CD4-positive, alpha-beta memory T cell (primary cell): ENCODE results near the gene MPP4. TPM values are rescaled to one million over a fixed set of nuclear protein-coding genes. Genes with fewer than 3 reads are reported as not detected.
A peak's percentile ranks its signal among the peaks of the same experiment; 100 is the strongest.

Source experiments
- CTCF ChIA-PET: fragments of 350-600 bp; sonication (Branson Sonifier 250); formaldehyde crosslinking; loops from one replicate; lab custom pipeline; 2021; ENCODE audit warnings: inconsistent platforms; ENCODE audit not compliant: partially characterized antibody; lab: Charles Lee
- POLR2A ChIA-PET: fragments of 350-600 bp; sonication (Branson Sonifier 250); formaldehyde crosslinking; loops from one replicate; lab custom pipeline; 2021; ENCODE audit not compliant: partially characterized antibody; lab: Charles Lee
- DNase-seq, 5 donors: peaks; one replicate each; pipeline versions ENCODE4 v3.0.0 to v3.0.0-alpha.2; 2020 to 2022; ENCODE audit warnings: mixed read lengths in 1 of 5
- H3K27ac ChIP-seq: one replicate; pipeline ENCODE4 v1.7.0; 2013; ENCODE audit warnings: low read depth, low read length
- H3K27me3 ChIP-seq: 2 replicates; pipeline ENCODE4 v1.7.0; 2013; ENCODE audit warnings: mild to moderate bottlenecking, low read length, moderate library complexity; ENCODE audit not compliant: insufficient read depth
- H3K36me3 ChIP-seq: 2 replicates; pipeline ENCODE4 v1.7.0; 2013; ENCODE audit warnings: mild to moderate bottlenecking, low read length, moderate library complexity; ENCODE audit not compliant: insufficient read depth
- H3K4me1 ChIP-seq: 2 replicates; pipeline ENCODE4 v1.7.0; 2013; ENCODE audit warnings: mild to moderate bottlenecking, low read length, moderate library complexity; ENCODE audit not compliant: insufficient read depth
- H3K4me3 ChIP-seq, 2 donors: one replicate each; pipeline ENCODE4 v1.7.0; 2013; ENCODE audit warnings: low read length in 2 of 2, mild to moderate bottlenecking in 1 of 2
- H3K9me3 ChIP-seq, 2 donors: one replicate each; pipeline ENCODE4 v1.7.0; 2013; ENCODE audit warnings: low read length in 2 of 2, control low read depth in 1 of 2; ENCODE audit not compliant: control insufficient read depth in 1 of 2
- H3K27ac Mint-ChIP-seq, 7 donors: one replicate each; pipeline ENCODE4 v1.8.0; 2020 to 2021; ENCODE audit warnings: mixed read lengths in 7 of 7, mild to moderate bottlenecking in 6 of 7, inconsistent platforms in 3 of 7, moderate library complexity in 3 of 7
- H3K27me3 Mint-ChIP-seq, 2 donors: one replicate each; pipeline ENCODE4 v1.8.0; 2020 to 2021; ENCODE audit warnings: mixed read lengths in 2 of 2
- H3K36me3 Mint-ChIP-seq, 2 donors: one replicate each; pipeline ENCODE4 v1.8.0; 2020 to 2021; ENCODE audit warnings: mixed read lengths in 2 of 2, inconsistent platforms in 1 of 2, mild to moderate bottlenecking in 1 of 2
- H3K4me1 Mint-ChIP-seq, 4 donors: one replicate each; pipeline ENCODE4 v1.8.0; 2020 to 2021; ENCODE audit warnings: mixed read lengths in 4 of 4, mild to moderate bottlenecking in 1 of 4
- H3K4me3 Mint-ChIP-seq, 8 donors: one replicate each; pipeline ENCODE4 v1.8.0; 2020 to 2021; ENCODE audit warnings: mixed read lengths in 8 of 8, mild to moderate bottlenecking in 7 of 8, moderate library complexity in 6 of 8, inconsistent platforms in 3 of 8
- H3K9me3 Mint-ChIP-seq, 8 donors: one replicate each; pipeline ENCODE4 v1.8.0; 2020 to 2021; ENCODE audit warnings: mixed read lengths in 8 of 8, mild to moderate bottlenecking in 5 of 8, inconsistent platforms in 3 of 8, moderate library complexity in 1 of 8
- intact Hi-C: fragments of 100-400 bp; cut with micrococcal nuclease; formaldehyde crosslinking; loops from one replicate; pipeline ENCODE4 v1.15.1; 2023
- polyA plus RNA-seq, 2 donors: library from polyadenylated mRNA; unstranded; fragments of 300-500 nt; fragmentation: Illumina TruSeq; gene quantifications; one replicate each; pipeline ENCODE4 v1.2.3, GENCODE V29; 2021
- total RNA-seq, 2 experiments: library from RNA; stranded (reverse); gene quantifications; one replicate each; pipeline ENCODE4 v1.2.3, GENCODE V29; 2021

Gene MPP4
- total and polyA plus RNA-seq, 4 experiments from 2014 or later: not detected

DNA sequence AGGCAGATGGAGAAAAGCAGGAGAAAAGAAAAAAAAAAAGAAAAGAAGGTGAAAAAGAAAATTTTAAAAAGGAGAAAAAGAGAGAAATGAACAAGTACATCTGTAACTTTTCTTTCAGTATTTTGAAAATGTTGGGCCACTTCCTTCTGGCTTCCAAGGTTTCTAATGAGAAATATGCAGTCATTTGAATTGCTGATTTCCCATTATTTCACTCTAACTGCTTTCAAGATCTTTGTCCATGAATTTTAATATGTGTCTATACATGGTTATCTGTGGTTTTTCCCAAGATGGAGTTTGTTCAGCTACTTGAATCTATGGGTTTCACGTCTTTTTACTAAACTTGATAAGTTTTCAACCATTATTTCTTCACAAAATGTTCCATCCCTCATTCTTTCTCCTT is 14.3 kb upstream of the MPP4 start:
- Mint-ChIP-seq H3K27me3 (no peaks in the 10 kb centered on the region), H3K9me3 (peaks cover 0 to 2% (median 0%) of the 10 kb centered on the region in 8 donors), H3K4me3 (no peak overlapping the region), H3K36me3 (peaks cover 50 to 53% of the 10 kb centered on the region in 2 donors), H3K4me1 (no peaks in the 10 kb centered on the region), H3K27ac (no peak overlapping the region)
- ChIA-PET CTCF (interaction anchor here (0.6 to 0.7 kb wide), 2 partner anchors 31 to 981 kb away, joined by 3 read pairs; no protein-coding TSS in a partner anchor), POLR2A (no interaction called here)
- Histone ChIP-seq H3K27ac (no peak overlapping the region), H3K4me3 (no peak overlapping the region), H3K27me3 (no peaks in the 10 kb centered on the region), H3K36me3 (peaks cover 10% of the 10 kb centered on the region), H3K4me1 (no peaks in the 10 kb centered on the region), H3K9me3 (no peaks in the 10 kb centered on the region)
- no peak for DNase-seq
- intact Hi-C loops: no loop called here

DNA sequence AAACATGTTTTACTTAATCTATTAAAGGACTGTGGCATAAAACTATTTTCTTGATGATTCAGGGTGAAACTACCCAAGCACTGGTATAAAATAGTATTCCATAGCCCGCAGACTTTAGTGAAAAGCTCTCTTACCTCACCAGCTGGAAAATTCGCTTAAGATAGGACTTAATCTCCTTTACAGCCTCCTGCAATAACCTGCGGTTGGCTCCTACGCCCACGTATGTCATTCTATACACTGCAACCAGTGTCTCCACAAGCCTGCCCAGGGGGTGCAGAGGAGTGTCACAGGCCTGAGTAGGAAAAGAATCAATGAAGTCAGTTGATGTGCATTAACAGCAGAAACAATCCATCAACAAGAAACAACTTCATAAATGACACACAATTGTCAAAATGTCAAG is 11.3 kb upstream of the MPP4 start:
- peaks cover 10% of the 10 kb centered on the region for H3K36me3 ChIP-seq
- no peak overlapping the region for H3K27ac ChIP-seq
- no peaks in the 10 kb centered on the region for H3K4me1 Mint-ChIP-seq
- intact Hi-C loops: no loop called here
- H3K27me3 Mint-ChIP-seq: no peaks in the 10 kb centered on the region
- H3K4me3 ChIP-seq: no peak overlapping the region
- no peaks in the 10 kb centered on the region for H3K4me1 ChIP-seq
- ChIA-PET POLR2A (no interaction called here), CTCF (no interaction called here)
- no peak for DNase-seq
- H3K27me3 ChIP-seq: no peaks in the 10 kb centered on the region
- peaks cover 48 to 51% of the 10 kb centered on the region in 2 donors for H3K36me3 Mint-ChIP-seq
- H3K4me3 Mint-ChIP-seq: no peak overlapping the region
- H3K27ac Mint-ChIP-seq: peak overlapping the region in 1 of 7 donors; percentile 4
- no peaks in the 10 kb centered on the region for H3K9me3 ChIP-seq
- H3K9me3 Mint-ChIP-seq: peaks cover 0 to 2% (median 0%) of the 10 kb centered on the region in 8 donors

DNA sequence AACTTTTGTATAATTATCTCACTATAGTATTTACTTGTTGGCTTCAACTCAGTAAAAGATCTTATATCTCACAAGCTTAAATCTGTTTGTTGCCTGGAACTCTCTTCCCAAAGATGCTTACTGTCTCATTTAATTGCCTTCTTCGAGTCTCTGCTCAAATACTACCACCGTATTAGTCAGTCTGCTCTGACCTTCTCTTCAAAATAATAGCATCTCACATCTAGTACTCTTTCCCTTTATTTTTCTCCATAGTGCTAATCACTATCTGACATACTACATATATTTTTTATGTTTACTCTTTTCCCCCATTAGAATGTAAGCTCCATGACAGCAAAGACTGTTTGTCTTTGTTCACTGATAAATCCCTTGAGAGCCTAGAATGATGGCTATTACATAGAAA is 10.6 kb upstream of the MPP4 start:
- H3K9me3 ChIP-seq: no peaks in the 10 kb centered on the region
- no peaks in the 10 kb centered on the region for H3K27me3 Mint-ChIP-seq
- peaks cover 48 to 50% of the 10 kb centered on the region in 2 donors for H3K36me3 Mint-ChIP-seq
- CTCF ChIA-PET: no interaction called here
- no peak for DNase-seq
- H3K27me3 ChIP-seq: no peaks in the 10 kb centered on the region
- POLR2A ChIA-PET: no interaction called here
- H3K4me1 Mint-ChIP-seq: no peaks in the 10 kb centered on the region
- peaks cover 6% of the 10 kb centered on the region for H3K36me3 ChIP-seq
- no peaks in the 10 kb centered on the region for H3K4me1 ChIP-seq
- H3K27ac ChIP-seq: no peak overlapping the region
- no peak overlapping the region for H3K4me3 Mint-ChIP-seq
- peaks cover 0 to 2% (median 0%) of the 10 kb centered on the region in 8 donors for H3K9me3 Mint-ChIP-seq
- intact Hi-C loops: no loop called here
- no peak overlapping the region for H3K4me3 ChIP-seq
- H3K27ac Mint-ChIP-seq: peak overlapping the region in 1 of 7 donors; percentile 5

DNA sequence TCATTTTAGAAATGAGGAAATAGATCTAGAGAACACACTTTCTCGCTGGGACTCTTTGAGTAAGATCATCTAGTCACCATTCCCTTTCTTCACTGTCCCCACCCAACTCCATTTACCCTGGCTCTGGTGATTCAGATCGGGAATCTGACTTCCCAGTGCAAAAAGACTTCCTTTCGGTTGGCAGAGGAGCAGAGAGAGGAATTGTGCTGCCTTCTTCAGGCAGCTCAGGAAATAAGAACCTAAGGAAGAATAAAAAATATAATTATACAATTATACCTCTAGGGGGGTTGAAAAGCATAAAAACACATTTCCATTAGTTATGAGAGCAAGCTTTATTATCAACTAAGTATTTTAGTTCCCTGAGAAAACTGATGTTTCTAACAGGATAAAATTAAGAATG is 9.3 kb upstream of the MPP4 start:
- Histone ChIP-seq H3K27me3 (no peaks in the 10 kb centered on the region), H3K36me3 (peaks cover 9% of the 10 kb centered on the region), H3K4me3 (no peak overlapping the region), H3K27ac (no peak overlapping the region), H3K4me1 (no peaks in the 10 kb centered on the region), H3K9me3 (no peaks in the 10 kb centered on the region)
- ChIA-PET CTCF (no interaction called here), POLR2A (no interaction called here)
- no peak for DNase-seq
- Mint-ChIP-seq H3K4me3 (no peak overlapping the region), H3K9me3 (peaks cover 0 to 2% (median 0%) of the 10 kb centered on the region in 8 donors), H3K27me3 (no peaks in the 10 kb centered on the region), H3K27ac (peak overlapping the region in 1 of 7 donors; percentile 66), H3K36me3 (peaks cover 52% of the 10 kb centered on the region in 2 donors), H3K4me1 (no peaks in the 10 kb centered on the region)
- intact Hi-C loops: no loop called here

DNA sequence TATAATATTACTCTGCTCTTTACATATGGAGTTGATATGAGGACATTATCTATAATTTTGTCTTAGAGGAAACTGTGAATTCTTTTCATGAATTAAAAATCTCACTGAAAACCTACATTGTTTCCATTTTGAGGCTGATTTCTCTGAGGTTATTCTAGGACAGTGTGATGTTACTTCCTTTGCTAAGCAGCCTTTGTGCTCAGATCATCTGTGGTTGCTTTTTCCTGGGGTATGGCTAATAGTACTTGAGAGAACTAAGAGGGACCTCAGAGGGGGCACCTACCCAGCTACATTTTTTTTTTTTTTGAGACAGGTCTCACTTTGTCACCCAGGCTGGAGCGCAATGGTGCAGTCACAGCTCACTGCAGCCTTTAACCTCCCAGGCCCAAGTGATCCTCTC is 8.7 kb upstream of the MPP4 start:
- Mint-ChIP-seq H3K9me3 (peaks cover 0 to 2% (median 0%) of the 10 kb centered on the region in 8 donors), H3K27ac (no peak overlapping the region), H3K36me3 (peaks cover 47 to 48% of the 10 kb centered on the region in 2 donors), H3K4me1 (no peaks in the 10 kb centered on the region), H3K4me3 (no peak overlapping the region), H3K27me3 (no peaks in the 10 kb centered on the region)
- Histone ChIP-seq H3K4me3 (no peak overlapping the region), H3K9me3 (no peaks in the 10 kb centered on the region), H3K27me3 (no peaks in the 10 kb centered on the region), H3K4me1 (no peaks in the 10 kb centered on the region), H3K27ac (no peak overlapping the region), H3K36me3 (peaks cover 9% of the 10 kb centered on the region)
- CTCF ChIA-PET: no interaction called here
- no peak for DNase-seq
- intact Hi-C loops: no loop called here
- POLR2A ChIA-PET: no interaction called here

DNA sequence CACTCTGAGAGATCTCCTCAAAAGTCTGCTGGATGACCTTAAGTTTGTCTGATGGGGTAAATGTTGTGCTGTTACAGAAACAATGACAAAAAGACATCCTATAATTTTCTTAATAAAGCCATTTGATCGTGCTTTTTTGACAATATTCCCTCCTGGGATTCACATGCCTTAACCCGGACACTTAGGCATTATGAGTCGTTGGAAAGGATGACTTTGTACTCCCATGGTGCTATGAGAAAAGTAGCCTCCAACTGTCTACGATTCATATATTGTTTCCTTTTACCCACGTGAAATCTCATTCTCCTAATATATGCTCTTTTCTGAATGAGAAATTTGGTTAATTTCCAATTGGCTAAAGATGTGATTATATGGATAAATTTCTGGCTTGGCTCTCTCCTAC is 6.1 kb upstream of the MPP4 start:
- Histone ChIP-seq H3K36me3 (peaks cover 9% of the 10 kb centered on the region), H3K27me3 (no peaks in the 10 kb centered on the region), H3K4me3 (no peak overlapping the region), H3K27ac (no peak overlapping the region), H3K4me1 (no peaks in the 10 kb centered on the region), H3K9me3 (no peaks in the 10 kb centered on the region)
- H3K27ac Mint-ChIP-seq: no peak overlapping the region
- intact Hi-C loops: no loop called here
- no peaks in the 10 kb centered on the region for H3K4me1 Mint-ChIP-seq
- H3K9me3 Mint-ChIP-seq: no peaks in the 10 kb centered on the region
- DNase-seq: no peak
- H3K27me3 Mint-ChIP-seq: no peaks in the 10 kb centered on the region
- no peak overlapping the region for H3K4me3 Mint-ChIP-seq
- peaks cover 43 to 61% of the 10 kb centered on the region in 2 donors for H3K36me3 Mint-ChIP-seq
- ChIA-PET CTCF (no interaction called here), POLR2A (no interaction called here)

DNA sequence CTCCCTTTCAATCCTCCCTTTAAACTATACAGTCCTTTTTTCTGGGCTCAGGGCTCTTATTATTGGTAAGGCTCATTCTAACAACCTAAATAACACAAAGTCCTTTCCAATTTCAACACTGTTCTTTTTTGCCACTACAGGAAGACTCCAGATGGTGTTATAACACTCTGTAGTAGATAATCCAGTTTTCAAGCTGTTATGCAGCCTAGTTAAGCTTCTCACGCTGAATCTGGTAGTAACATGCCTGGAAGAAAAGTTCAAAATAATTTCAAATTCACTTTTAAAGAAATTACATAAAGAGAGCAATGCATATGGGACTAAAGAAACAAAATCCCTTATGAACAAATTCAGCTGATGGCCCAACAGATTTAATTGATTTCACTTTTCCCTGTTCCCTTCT is 3.2 kb upstream of the MPP4 start:
- Histone ChIP-seq H3K36me3 (peaks cover 5% of the 10 kb centered on the region), H3K4me1 (no peaks in the 10 kb centered on the region), H3K27me3 (no peaks in the 10 kb centered on the region), H3K27ac (no peak overlapping the region), H3K4me3 (no peak overlapping the region), H3K9me3 (no peaks in the 10 kb centered on the region)
- intact Hi-C loops: no loop called here
- Mint-ChIP-seq H3K4me3 (no peak overlapping the region), H3K9me3 (no peaks in the 10 kb centered on the region), H3K27ac (no peak overlapping the region), H3K27me3 (no peaks in the 10 kb centered on the region), H3K36me3 (peaks cover 21 to 43% of the 10 kb centered on the region in 2 donors), H3K4me1 (peaks cover 2 to 6% (median 4%) of the 10 kb centered on the region in 4 donors)
- ChIA-PET CTCF (no interaction called here), POLR2A (no interaction called here)
- no peak for DNase-seq

DNA sequence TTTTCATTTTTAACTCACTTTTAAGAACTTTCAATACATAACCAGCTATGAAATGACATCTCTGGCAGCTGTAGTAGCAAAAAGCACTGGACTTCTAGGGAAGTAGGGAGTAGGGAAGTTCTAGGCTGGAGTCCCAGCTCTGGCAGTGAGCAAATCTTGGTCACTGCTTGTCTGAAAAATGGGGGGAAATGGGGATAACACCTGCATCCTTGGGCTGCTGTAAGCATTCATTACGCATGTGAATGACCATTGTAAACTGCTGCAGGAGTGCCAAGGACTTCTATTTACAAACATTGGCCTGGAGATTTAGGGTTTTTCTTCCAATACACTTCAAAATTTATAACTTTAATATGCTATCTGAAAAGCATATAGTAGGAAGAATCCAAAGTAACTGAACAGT is 972 bp upstream of the MPP4 start:
- ChIA-PET POLR2A (no interaction called here), CTCF (no interaction called here)
- Histone ChIP-seq H3K4me3 (no peak overlapping the region), H3K27ac (no peak overlapping the region), H3K4me1 (no peaks in the 10 kb centered on the region), H3K27me3 (no peaks in the 10 kb centered on the region), H3K36me3 (peaks cover 5% of the 10 kb centered on the region), H3K9me3 (no peaks in the 10 kb centered on the region)
- Mint-ChIP-seq H3K36me3 (peaks cover 14 to 30% of the 10 kb centered on the region in 2 donors), H3K27me3 (no peaks in the 10 kb centered on the region), H3K4me3 (no peak overlapping the region), H3K4me1 (peaks cover 2 to 6% (median 4%) of the 10 kb centered on the region in 4 donors), H3K27ac (no peak overlapping the region), H3K9me3 (no peaks in the 10 kb centered on the region)
- intact Hi-C loops: no loop called here
- DNase-seq: no peak
